Measurements from ENCODE around the gene ASPN. TPM values are rescaled to one million over a fixed set of nuclear protein-coding genes. Genes with fewer than 3 reads are reported as not detected.

Gene ASPN
- total RNA-seq, 2 experiments from 2014 or later: not detected

GRCh38 chr9:92499701-92500100, 17.4 kb upstream of the ASPN start:
- Mint-ChIP-seq H3K9me3 (no peaks in the 10 kb centered on the region), H3K36me3 (ENCODE audit: low read depth) (no peaks in the 10 kb centered on the region), H3K27me3 (no peaks in the 10 kb centered on the region), H3K4me3 (no peak overlapping the region), H3K4me1 (no peaks in the 10 kb centered on the region), H3K27ac (no peak overlapping the region)
- no peak for DNase-seq
- CTCF ChIA-PET: no interaction called here
- POLR2A ChIA-PET: no interaction called here

- Mint-ChIP-seq H3K36me3 (ENCODE audit: low read depth) (no peaks in the 10 kb centered on the region), H3K9me3 (no peaks in the 10 kb centered on the region), H3K4me1 (peaks cover 3% of the 10 kb centered on the region), H3K4me3 (no peak overlapping the region), H3K27ac (no peak overlapping the region), H3K27me3 (no peaks in the 10 kb centered on the region)
- DNase-seq: no peak
- ChIA-PET CTCF (no interaction called here), POLR2A (no interaction called here)
These were observed 14.3 kb upstream of the ASPN start for GRCh38 chr9:92496396-92497176.

- Mint-ChIP-seq H3K27ac (no peak overlapping the region), H3K4me1 (peaks cover 3% of the 10 kb centered on the region), H3K27me3 (no peaks in the 10 kb centered on the region), H3K9me3 (no peaks in the 10 kb centered on the region), H3K4me3 (no peak overlapping the region), H3K36me3 (ENCODE audit: low read depth) (no peaks in the 10 kb centered on the region)
- CTCF ChIA-PET: no interaction called here
- POLR2A ChIA-PET: no interaction called here
- DNase-seq: no peak
These were observed 12.6 kb upstream of the ASPN start for GRCh38 chr9:92494856-92495255.

GRCh38 chr9:92493749-92494387, 11.6 kb upstream of the ASPN start:
- peaks cover 3% of the 10 kb centered on the region for H3K4me1 Mint-ChIP-seq
- no peaks in the 10 kb centered on the region for H3K36me3 Mint-ChIP-seq (ENCODE audit: low read depth)
- ChIA-PET CTCF (no interaction called here), POLR2A (no interaction called here)
- H3K27ac Mint-ChIP-seq: no peak overlapping the region
- DNase-seq: no peak
- no peaks in the 10 kb centered on the region for H3K9me3 Mint-ChIP-seq
- no peaks in the 10 kb centered on the region for H3K27me3 Mint-ChIP-seq
- H3K4me3 Mint-ChIP-seq: no peak overlapping the region

GRCh38 chr9:92492781-92493401, 10.6 kb upstream of the ASPN start:
- Mint-ChIP-seq H3K4me1 (peaks cover 3% of the 10 kb centered on the region), H3K9me3 (no peaks in the 10 kb centered on the region), H3K27ac (no peak overlapping the region), H3K27me3 (no peaks in the 10 kb centered on the region), H3K36me3 (ENCODE audit: low read depth) (no peaks in the 10 kb centered on the region), H3K4me3 (no peak overlapping the region)
- ChIA-PET CTCF (no interaction called here), POLR2A (no interaction called here)
- DNase-seq: no peak

GRCh38 chr9:92488681-92489550, 6.6 kb upstream of the ASPN start:
- DNase-seq: no peak
- Mint-ChIP-seq H3K27ac (no peak overlapping the region), H3K36me3 (ENCODE audit: low read depth) (no peaks in the 10 kb centered on the region), H3K9me3 (no peaks in the 10 kb centered on the region), H3K4me1 (no peaks in the 10 kb centered on the region), H3K27me3 (no peaks in the 10 kb centered on the region), H3K4me3 (no peak overlapping the region)
- ChIA-PET CTCF (no interaction called here), POLR2A (no interaction called here)

GRCh38 chr9:92486371-92486770, 4.1 kb upstream of the ASPN start:
- ChIA-PET POLR2A (no interaction called here), CTCF (interaction anchor here (0.7 to 1.2 kb wide), 3 partner anchors 13 to 181 kb away, joined by 3 read pairs; no protein-coding TSS in a partner anchor)
- Mint-ChIP-seq H3K36me3 (ENCODE audit: low read depth) (no peaks in the 10 kb centered on the region), H3K27ac (no peak overlapping the region), H3K27me3 (no peaks in the 10 kb centered on the region), H3K4me1 (no peaks in the 10 kb centered on the region), H3K9me3 (no peaks in the 10 kb centered on the region), H3K4me3 (no peak overlapping the region)
- DNase-seq: no peak

GRCh38 chr9:92484563-92484962, 2.3 kb upstream of the ASPN start:
- no peak overlapping the region for H3K4me3 Mint-ChIP-seq
- no peak overlapping the region for H3K27ac Mint-ChIP-seq
- H3K4me1 Mint-ChIP-seq: peaks cover 6% of the 10 kb centered on the region
- no peaks in the 10 kb centered on the region for H3K27me3 Mint-ChIP-seq
- DNase-seq: no peak
- no peaks in the 10 kb centered on the region for H3K36me3 Mint-ChIP-seq (ENCODE audit: low read depth)
- ChIA-PET POLR2A (no interaction called here), CTCF (no interaction called here)
- no peaks in the 10 kb centered on the region for H3K9me3 Mint-ChIP-seq

GRCh38 chr9:92483627-92484545, 1.6 kb upstream of the ASPN start:
- no peak overlapping the region for H3K4me3 Mint-ChIP-seq
- H3K4me1 Mint-ChIP-seq: peaks cover 6% of the 10 kb centered on the region
- no peaks in the 10 kb centered on the region for H3K27me3 Mint-ChIP-seq
- no peak for DNase-seq
- no peak overlapping the region for H3K27ac Mint-ChIP-seq
- no peaks in the 10 kb centered on the region for H3K9me3 Mint-ChIP-seq
- H3K36me3 Mint-ChIP-seq (ENCODE audit: low read depth): no peaks in the 10 kb centered on the region
- ChIA-PET CTCF (interaction anchor here (0.7 kb wide), 1 partner anchor 28 kb away, joined by 3 read pairs; no protein-coding TSS in a partner anchor), POLR2A (no interaction called here)

- no peak overlapping the region for H3K4me3 Mint-ChIP-seq
- no peaks in the 10 kb centered on the region for H3K27me3 Mint-ChIP-seq
- H3K9me3 Mint-ChIP-seq: no peaks in the 10 kb centered on the region
- H3K4me1 Mint-ChIP-seq: peaks cover 6% of the 10 kb centered on the region
- H3K27ac Mint-ChIP-seq: no peak overlapping the region
- no peak for DNase-seq
- POLR2A ChIA-PET: interaction anchor here (0.6 kb wide), 1 partner anchor 37 kb away, joined by 3 read pairs; no protein-coding TSS in a partner anchor
- H3K36me3 Mint-ChIP-seq (ENCODE audit: low read depth): no peaks in the 10 kb centered on the region
- CTCF ChIA-PET: interaction anchor here (0.7 to 1.1 kb wide), 2 partner anchors 27 to 43 kb away, joined by 3 read pairs; no protein-coding TSS in a partner anchor
These were observed 499 bp upstream of the ASPN start for GRCh38 chr9:92482805-92483204.

GRCh38 chr9:92480986-92481633, 1.2 kb downstream of the ASPN start:
- Mint-ChIP-seq H3K27ac (peak overlapping the region; percentile 14), H3K4me3 (no peak overlapping the region), H3K9me3 (no peaks in the 10 kb centered on the region), H3K36me3 (ENCODE audit: low read depth) (no peaks in the 10 kb centered on the region), H3K27me3 (no peaks in the 10 kb centered on the region), H3K4me1 (peaks cover 6% of the 10 kb centered on the region)
- ChIA-PET POLR2A (no interaction called here), CTCF (interaction anchor here (0.6 kb wide), 1 partner anchor 238 kb away, joined by 4 read pairs; no protein-coding TSS in a partner anchor)
- DNase-seq: no peak

Data from activated CD4-positive, alpha-beta T cell treated with anti-CD3 and anti-CD28 coated beads, Interleukin-2, amount 10 ng/mL, durations not matched to agents 7 days and 5 days (primary cell).